Neuronal stem cell (in vitro differentiated cells): ENCODE measurements around the gene KDM4B.

Source experiments
- DNase-seq: peaks from one replicate; pipeline ENCODE4 v3.0.0-alpha.2; 2013; ENCODE audit warnings: low spot score
- H2AFZ ChIP-seq: one replicate; pipeline ENCODE4 v1.6.1; 2013; ENCODE audit warnings: mild to moderate bottlenecking, low read length, inconsistent platforms
- H2AK5ac ChIP-seq: 2 replicates; pipeline ENCODE4 v1.6.1; 2013; ENCODE audit warnings: low read depth, mild to moderate bottlenecking, inconsistent platforms, low read length, moderate library complexity, mixed read lengths
- H2BK120ac ChIP-seq: 2 replicates; pipeline ENCODE4 v1.6.1; 2013; ENCODE audit warnings: low read depth, mild to moderate bottlenecking, inconsistent platforms, low read length, moderate library complexity, mixed read lengths
- H2BK12ac ChIP-seq: one replicate; pipeline ENCODE4 v1.6.1; 2013; ENCODE audit warnings: low read length, inconsistent platforms
- H2BK15ac ChIP-seq: 2 replicates; pipeline ENCODE4 v1.6.1; 2013; ENCODE audit warnings: mild to moderate bottlenecking, low read length, inconsistent platforms, mixed read lengths
- H2BK5ac ChIP-seq: one replicate; pipeline ENCODE4 v1.6.1; 2013; ENCODE audit warnings: inconsistent platforms, mild to moderate bottlenecking, low read length, moderate library complexity
- H3K14ac ChIP-seq: one replicate; pipeline ENCODE4 v1.6.1; 2013; ENCODE audit warnings: low read length, inconsistent platforms
- H3K18ac ChIP-seq: 2 replicates; pipeline ENCODE4 v1.6.1; 2013; ENCODE audit warnings: low read length, inconsistent platforms
- H3K23ac ChIP-seq: 2 replicates; pipeline ENCODE4 v1.6.1; 2013; ENCODE audit warnings: low read depth, mild to moderate bottlenecking, mixed read lengths, low read length, inconsistent platforms; ENCODE audit not compliant: poor library complexity
- H3K27ac ChIP-seq: replicated peaks from 3 replicates; pipeline ENCODE4 v1.5.1; 2013; ENCODE audit warnings: low read length, inconsistent platforms
- H3K27me3 ChIP-seq, 3 experiments: 2 replicates each; pipeline ENCODE4 v1.6.1; 2013; ENCODE audit warnings: low read length in 3 of 3, mild to moderate bottlenecking in 2 of 3, inconsistent platforms in 1 of 3, low read depth in 1 of 3, mixed read lengths in 1 of 3, moderate library complexity in 1 of 3; ENCODE audit not compliant: control insufficient read depth in 3 of 3, insufficient read depth in 3 of 3
- H3K36me3 ChIP-seq, 2 donors: replicated peaks in 1 of 2; 2 replicates each; pipeline ENCODE4 v1.6.1; 2013; ENCODE audit warnings: low read length in 2 of 2; ENCODE audit not compliant: control insufficient read depth in 2 of 2, insufficient read depth in 2 of 2
- H3K4ac ChIP-seq: 2 replicates; pipeline ENCODE4 v1.6.1; 2013; ENCODE audit warnings: inconsistent platforms, mild to moderate bottlenecking, low read length, moderate library complexity
- H3K4me1 ChIP-seq, 2 donors: 1 replicate in 1 of 2; 2 replicates in 1 of 2; pipeline ENCODE4 v1.6.1; 2013; ENCODE audit warnings: low read length in 2 of 2, low read depth in 1 of 2; ENCODE audit not compliant: control insufficient read depth in 2 of 2, insufficient read depth in 1 of 2
- H3K4me2 ChIP-seq: one replicate; pipeline ENCODE4 v1.6.1; 2013; ENCODE audit warnings: mild to moderate bottlenecking, low read length, inconsistent platforms; ENCODE audit not compliant: insufficient read depth, poor library complexity, severe bottlenecking
- H3K4me3 ChIP-seq, 2 donors: 2 replicates each; pipeline ENCODE4 v1.5.1; 2013; ENCODE audit warnings: low read length in 2 of 2, mild to moderate bottlenecking in 2 of 2, inconsistent platforms in 1 of 2, moderate library complexity in 1 of 2
- H3K79me1 ChIP-seq: one replicate; pipeline ENCODE4 v1.6.1; 2013; ENCODE audit warnings: low read depth, mild to moderate bottlenecking, inconsistent platforms, low read length, moderate library complexity
- H3K9ac ChIP-seq: one replicate; pipeline ENCODE4 v1.6.1; 2013; ENCODE audit warnings: mild to moderate bottlenecking, low read depth, low read length, inconsistent platforms; ENCODE audit not compliant: poor library complexity
- H3K9me3 ChIP-seq, 2 donors: replicated peaks in 1 of 2; 2 replicates each; pipeline versions ENCODE3 to v1.6.1; 2013; ENCODE audit warnings: low read length in 2 of 2, mild to moderate bottlenecking in 2 of 2, inconsistent platforms in 1 of 2, low read depth in 1 of 2, mixed read lengths in 1 of 2, moderate library complexity in 1 of 2; ENCODE audit not compliant: control insufficient read depth in 2 of 2, insufficient read depth in 1 of 2
- H4K8ac ChIP-seq: one replicate; pipeline ENCODE4 v1.6.1; 2013; ENCODE audit warnings: low read depth, mild to moderate bottlenecking, inconsistent platforms, low read length, moderate library complexity
- H4K91ac ChIP-seq: one replicate; pipeline ENCODE4 v1.6.1; 2013; ENCODE audit warnings: low read length, low read depth, mild to moderate bottlenecking, inconsistent platforms; ENCODE audit not compliant: poor library complexity
- WGBS, 2 donors: extraction: QIAGEN DNeasy Blood & Tissue Kit; methylation state at CpG; one replicate each; pipeline ENCODE4 v1.1.7; 2013; ENCODE audit warnings: missing lambda C conversion rate in 2 of 2, mixed read lengths in 1 of 2; ENCODE audit not compliant: insufficient read length in 2 of 2, insufficient replicate concordance in 1 of 2; ENCODE audit errors: extremely low coverage in 2 of 2; 5-methylcytosine and 5-hydroxymethylcytosine counted together

The KDM4B gene

DNA sequence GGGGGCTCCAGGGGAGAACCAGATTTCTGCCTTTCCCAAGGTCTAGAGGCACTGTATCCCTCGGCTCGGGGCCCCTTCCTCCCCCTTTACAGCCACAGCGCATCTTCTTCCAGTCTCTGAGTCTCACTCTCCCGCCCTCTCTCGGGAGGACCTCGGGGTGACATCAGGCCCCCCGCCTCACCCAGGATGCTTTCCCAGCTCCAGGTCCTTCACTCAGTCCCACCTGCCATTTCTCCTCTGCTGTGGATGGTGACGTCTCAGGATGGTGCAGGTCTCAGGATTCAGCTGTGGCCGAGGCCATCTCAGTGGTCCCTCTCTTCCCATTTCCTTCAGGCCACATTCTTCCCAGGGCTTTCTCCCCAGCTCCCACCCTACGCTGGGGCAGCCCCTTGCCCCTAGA, 13.6 kb upstream of the KDM4B start:
- H2BK15ac ChIP-seq, result no peak overlapping the region
- H4K91ac ChIP-seq, result no peak overlapping the region
- no peak overlapping the region for H3K14ac ChIP-seq
- peaks cover 66 to 97% of the 10 kb centered on the region in 2 donors for H3K36me3 ChIP-seq
- no peak overlapping the region for H2BK5ac ChIP-seq
- H2AK5ac ChIP-seq, result no peak overlapping the region
- H3K79me1 ChIP-seq, result peaks cover 9% of the 10 kb centered on the region
- H3K23ac ChIP-seq, result no peak overlapping the region
- DNase-seq, result no peak
- H2BK120ac ChIP-seq, result no peak overlapping the region
- H3K27ac ChIP-seq, result no peak overlapping the region
- no peak overlapping the region for H2AFZ ChIP-seq
- H3K4me2 ChIP-seq, result no peak overlapping the region
- H3K4me1 ChIP-seq, result no peaks in the 10 kb centered on the region
- no peak overlapping the region for H3K4me3 ChIP-seq
- H2BK12ac ChIP-seq, result no peak overlapping the region
- H3K4ac ChIP-seq, result no peak overlapping the region
- no peak overlapping the region for H3K9ac ChIP-seq
- no CpG with 5 or more reads among the region's 10 CpGs for WGBS, 2 donors
- no peak overlapping the region for H3K18ac ChIP-seq
- no peaks in the 10 kb centered on the region for H3K9me3 ChIP-seq
- no peaks in the 10 kb centered on the region for H3K27me3 ChIP-seq
- no peak overlapping the region for H4K8ac ChIP-seq

DNA sequence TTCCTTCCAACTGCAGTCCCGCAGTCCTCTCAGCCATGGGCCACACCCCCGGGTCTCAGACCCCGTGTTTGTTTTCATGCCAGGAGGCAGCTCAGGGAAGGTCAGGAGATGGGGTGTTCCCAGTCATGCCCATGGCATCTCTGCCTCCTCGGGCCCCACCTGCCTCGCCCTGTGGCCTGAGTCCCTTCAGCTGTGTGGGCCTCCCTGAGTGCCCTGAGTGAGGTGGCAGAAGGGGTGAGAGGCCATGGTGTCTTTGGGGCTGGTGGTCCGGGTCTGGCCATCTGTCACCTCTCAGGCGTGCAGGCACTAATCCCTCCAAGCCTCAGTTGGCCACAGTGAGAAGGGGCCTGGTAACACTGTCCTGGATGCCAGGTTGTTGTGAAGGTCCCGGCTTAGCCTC, 10.9 kb upstream of the KDM4B start:
- Histone ChIP-seq H3K18ac (no peak overlapping the region), H3K36me3 (peaks cover 60 to 89% of the 10 kb centered on the region in 2 donors), H2BK15ac (no peak overlapping the region)

DNA sequence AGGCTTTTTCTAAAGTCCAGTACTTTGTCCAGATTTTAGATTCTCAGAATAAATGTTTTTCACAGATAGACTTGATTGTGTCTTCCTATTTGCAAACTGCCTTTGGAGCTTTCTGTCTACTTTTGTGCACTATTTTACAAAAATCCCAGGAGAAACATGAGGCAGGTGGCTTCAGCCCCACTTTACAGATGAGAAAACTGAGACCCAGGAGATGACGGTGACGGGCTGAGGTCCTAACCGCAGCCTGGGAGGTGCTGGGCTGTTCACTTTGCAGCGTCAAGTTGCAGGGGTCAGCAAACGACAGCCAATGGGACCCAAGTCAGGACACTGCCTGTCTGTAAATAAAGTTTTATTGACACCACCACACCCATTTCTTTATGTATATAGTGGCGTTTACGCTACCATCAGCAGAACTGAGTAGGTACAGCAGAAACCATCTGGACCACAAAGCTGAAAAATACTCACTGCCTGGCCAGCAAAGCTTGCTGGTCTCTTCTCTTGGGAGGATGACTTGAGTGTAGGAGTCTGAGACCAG, 6.8 kb upstream of the KDM4B start:
- WGBS, 2 donors, result no CpG with 5 or more reads among the region's 7 CpGs

More for the DNA sequence above, 10.9 kb upstream of the KDM4B start:
- Histone ChIP-seq H3K27ac (no peak overlapping the region), H3K27me3 (no peaks in the 10 kb centered on the region), H3K4me2 (no peak overlapping the region), H4K91ac (no peak overlapping the region), H3K14ac (no peak overlapping the region), H3K4me3 (no peak overlapping the region), H2BK12ac (no peak overlapping the region), H3K4me1 (no peaks in the 10 kb centered on the region), H2BK5ac (no peak overlapping the region), H2AK5ac (no peak overlapping the region), H2AFZ (no peak overlapping the region), H3K4ac (no peak overlapping the region), H2BK120ac (no peak overlapping the region), H3K9ac (no peak overlapping the region), H3K79me1 (peaks cover 6% of the 10 kb centered on the region), H3K9me3 (peaks cover 0 to 2% of the 10 kb centered on the region in 2 donors), H3K23ac (no peak overlapping the region), H4K8ac (no peak overlapping the region)
- DNase-seq, result no peak
- no CpG with 5 or more reads among the region's 8 CpGs for WGBS, 2 donors

DNA sequence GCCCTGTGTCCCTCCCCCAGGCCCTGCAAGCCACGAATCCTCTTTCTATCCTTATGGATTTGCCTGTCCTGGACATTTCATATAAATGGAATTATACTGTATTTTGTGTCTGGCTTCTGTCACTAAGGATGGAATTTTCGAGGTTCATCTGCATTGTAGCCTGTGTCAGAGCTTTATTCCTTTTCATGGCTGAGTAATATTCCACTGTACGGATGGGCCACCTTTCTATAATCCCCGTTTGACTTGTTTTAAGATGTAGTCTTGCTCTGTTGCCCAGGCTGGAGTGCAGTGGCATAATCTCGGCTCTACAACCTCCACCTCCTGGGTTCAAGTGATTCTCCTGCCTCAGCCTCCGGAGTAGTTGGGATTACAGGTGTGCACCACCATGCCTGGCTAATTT, 3.9 kb upstream of the KDM4B start:
- Histone ChIP-seq H4K91ac (no peak overlapping the region), H2AK5ac (no peak overlapping the region), H3K4me2 (no peak overlapping the region), H2BK5ac (no peak overlapping the region), H2BK12ac (no peak overlapping the region), H3K4me1 (peaks cover 2 to 5% of the 10 kb centered on the region in 2 donors), H2AFZ (no peak overlapping the region), H2BK120ac (no peak overlapping the region), H3K79me1 (peaks cover 3% of the 10 kb centered on the region), H3K27ac (no peak overlapping the region), H4K8ac (no peak overlapping the region), H3K9ac (no peak overlapping the region), H2BK15ac (no peak overlapping the region), H3K18ac (no peak overlapping the region), H3K23ac (no peak overlapping the region), H3K4me3 (no peak overlapping the region), H3K14ac (no peak overlapping the region), H3K4ac (no peak overlapping the region), H3K9me3 (peaks cover 0 to 2% of the 10 kb centered on the region in 2 donors), H3K36me3 (peaks cover 16 to 39% of the 10 kb centered on the region in 2 donors), H3K27me3 (no peaks in the 10 kb centered on the region)
- WGBS, 2 donors, result no CpG with 5 or more reads among the region's 6 CpGs
- no peak for DNase-seq

More for the DNA sequence above, 6.8 kb upstream of the KDM4B start:
- Histone ChIP-seq H3K4me2 (no peak overlapping the region), H4K8ac (no peak overlapping the region), H3K27ac (no peak overlapping the region), H3K18ac (no peak overlapping the region), H2BK12ac (no peak overlapping the region), H3K9me3 (peaks cover 0 to 2% of the 10 kb centered on the region in 2 donors), H3K9ac (peak overlapping the region; percentile 50), H3K4me3 (no peak overlapping the region), H3K23ac (no peak overlapping the region), H3K27me3 (no peaks in the 10 kb centered on the region), H2AFZ (no peak overlapping the region), H2BK5ac (no peak overlapping the region), H2BK15ac (no peak overlapping the region), H3K79me1 (peaks cover 4% of the 10 kb centered on the region), H4K91ac (no peak overlapping the region), H3K14ac (no peak overlapping the region), H3K36me3 (peaks cover 34 to 65% of the 10 kb centered on the region in 2 donors), H2AK5ac (no peak overlapping the region), H3K4me1 (no peaks in the 10 kb centered on the region), H3K4ac (no peak overlapping the region), H2BK120ac (no peak overlapping the region)
- DNase-seq, result no peak
